ENCODE data around the gene CLCN5. TPM values are rescaled to one million over a fixed set of nuclear protein-coding genes. Genes with fewer than 3 reads are reported as not detected.

Gene CLCN5
- total and polyA plus RNA-seq, 2 experiments from 2014 or later = 3.7 to 13.6 TPM

GRCh38 chrX:50045823-50046222, 123.4 kb downstream of the CLCN5 start:
- Histone ChIP-seq H3K9me2 (ENCODE audit: insufficient read depth) (no peaks in the 10 kb centered on the region), H3K79me2 (replicated peaks; ENCODE audit: insufficient read depth) (no peaks in the 10 kb centered on the region), H4K20me1 (replicated peaks; ENCODE audit: insufficient read depth) (no peaks in the 10 kb centered on the region), H3K36me3 (ENCODE audit: insufficient read depth) (no peaks in the 10 kb centered on the region), H3K27ac (ENCODE audit: low read depth) (no peak overlapping the region), H3K4me1 (ENCODE audit: insufficient read depth) (no peaks in the 10 kb centered on the region), H3K27me3 (ENCODE audit: insufficient read depth) (no peaks in the 10 kb centered on the region), H2AFZ (no peak overlapping the region), H3K4me3 (no peak overlapping the region), H3K4me2 (no peak overlapping the region), H3F3A (replicated peaks; ENCODE audit: low read depth) (no peaks in the 10 kb centered on the region)
- H3K4me1 Mint-ChIP-seq = peaks cover 14% of the 10 kb centered on the region; the same call in 2 of the 3 replicates
- H3K4me3 Mint-ChIP-seq = no peak overlapping the region
- TF ChIP-seq, protein P1, sequence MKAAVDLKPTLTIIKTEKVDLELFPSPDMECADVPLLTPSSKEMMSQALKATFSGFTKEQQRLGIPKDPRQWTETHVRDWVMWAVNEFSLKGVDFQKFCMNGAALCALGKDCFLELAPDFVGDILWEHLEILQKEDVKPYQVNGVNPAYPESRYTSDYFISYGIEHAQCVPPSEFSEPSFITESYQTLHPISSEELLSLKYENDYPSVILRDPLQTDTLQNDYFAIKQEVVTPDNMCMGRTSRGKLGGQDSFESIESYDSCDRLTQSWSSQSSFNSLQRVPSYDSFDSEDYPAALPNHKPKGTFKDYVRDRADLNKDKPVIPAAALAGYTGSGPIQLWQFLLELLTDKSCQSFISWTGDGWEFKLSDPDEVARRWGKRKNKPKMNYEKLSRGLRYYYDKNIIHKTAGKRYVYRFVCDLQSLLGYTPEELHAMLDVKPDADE (IDR thresholded peaks at IDR 0.05) = no peak
- TF ChIP-seq ZNF114 (CRISPR knock-in tag; IDR thresholded peaks at IDR 0.05) = no peak
- no peak for TF ChIP-seq STAT1 (IDR thresholded peaks at IDR 0.05; ENCODE audit: unreplicated experiment)
- TF ChIP-seq, protein P2, sequence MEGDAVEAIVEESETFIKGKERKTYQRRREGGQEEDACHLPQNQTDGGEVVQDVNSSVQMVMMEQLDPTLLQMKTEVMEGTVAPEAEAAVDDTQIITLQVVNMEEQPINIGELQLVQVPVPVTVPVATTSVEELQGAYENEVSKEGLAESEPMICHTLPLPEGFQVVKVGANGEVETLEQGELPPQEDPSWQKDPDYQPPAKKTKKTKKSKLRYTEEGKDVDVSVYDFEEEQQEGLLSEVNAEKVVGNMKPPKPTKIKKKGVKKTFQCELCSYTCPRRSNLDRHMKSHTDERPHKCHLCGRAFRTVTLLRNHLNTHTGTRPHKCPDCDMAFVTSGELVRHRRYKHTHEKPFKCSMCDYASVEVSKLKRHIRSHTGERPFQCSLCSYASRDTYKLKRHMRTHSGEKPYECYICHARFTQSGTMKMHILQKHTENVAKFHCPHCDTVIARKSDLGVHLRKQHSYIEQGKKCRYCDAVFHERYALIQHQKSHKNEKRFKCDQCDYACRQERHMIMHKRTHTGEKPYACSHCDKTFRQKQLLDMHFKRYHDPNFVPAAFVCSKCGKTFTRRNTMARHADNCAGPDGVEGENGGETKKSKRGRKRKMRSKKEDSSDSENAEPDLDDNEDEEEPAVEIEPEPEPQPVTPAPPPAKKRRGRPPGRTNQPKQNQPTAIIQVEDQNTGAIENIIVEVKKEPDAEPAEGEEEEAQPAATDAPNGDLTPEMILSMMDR (conservative IDR thresholded peaks at IDR 0.05; ENCODE audit: low read depth in 2 of 2) = no peak
- TF ChIP-seq, protein P3, sequence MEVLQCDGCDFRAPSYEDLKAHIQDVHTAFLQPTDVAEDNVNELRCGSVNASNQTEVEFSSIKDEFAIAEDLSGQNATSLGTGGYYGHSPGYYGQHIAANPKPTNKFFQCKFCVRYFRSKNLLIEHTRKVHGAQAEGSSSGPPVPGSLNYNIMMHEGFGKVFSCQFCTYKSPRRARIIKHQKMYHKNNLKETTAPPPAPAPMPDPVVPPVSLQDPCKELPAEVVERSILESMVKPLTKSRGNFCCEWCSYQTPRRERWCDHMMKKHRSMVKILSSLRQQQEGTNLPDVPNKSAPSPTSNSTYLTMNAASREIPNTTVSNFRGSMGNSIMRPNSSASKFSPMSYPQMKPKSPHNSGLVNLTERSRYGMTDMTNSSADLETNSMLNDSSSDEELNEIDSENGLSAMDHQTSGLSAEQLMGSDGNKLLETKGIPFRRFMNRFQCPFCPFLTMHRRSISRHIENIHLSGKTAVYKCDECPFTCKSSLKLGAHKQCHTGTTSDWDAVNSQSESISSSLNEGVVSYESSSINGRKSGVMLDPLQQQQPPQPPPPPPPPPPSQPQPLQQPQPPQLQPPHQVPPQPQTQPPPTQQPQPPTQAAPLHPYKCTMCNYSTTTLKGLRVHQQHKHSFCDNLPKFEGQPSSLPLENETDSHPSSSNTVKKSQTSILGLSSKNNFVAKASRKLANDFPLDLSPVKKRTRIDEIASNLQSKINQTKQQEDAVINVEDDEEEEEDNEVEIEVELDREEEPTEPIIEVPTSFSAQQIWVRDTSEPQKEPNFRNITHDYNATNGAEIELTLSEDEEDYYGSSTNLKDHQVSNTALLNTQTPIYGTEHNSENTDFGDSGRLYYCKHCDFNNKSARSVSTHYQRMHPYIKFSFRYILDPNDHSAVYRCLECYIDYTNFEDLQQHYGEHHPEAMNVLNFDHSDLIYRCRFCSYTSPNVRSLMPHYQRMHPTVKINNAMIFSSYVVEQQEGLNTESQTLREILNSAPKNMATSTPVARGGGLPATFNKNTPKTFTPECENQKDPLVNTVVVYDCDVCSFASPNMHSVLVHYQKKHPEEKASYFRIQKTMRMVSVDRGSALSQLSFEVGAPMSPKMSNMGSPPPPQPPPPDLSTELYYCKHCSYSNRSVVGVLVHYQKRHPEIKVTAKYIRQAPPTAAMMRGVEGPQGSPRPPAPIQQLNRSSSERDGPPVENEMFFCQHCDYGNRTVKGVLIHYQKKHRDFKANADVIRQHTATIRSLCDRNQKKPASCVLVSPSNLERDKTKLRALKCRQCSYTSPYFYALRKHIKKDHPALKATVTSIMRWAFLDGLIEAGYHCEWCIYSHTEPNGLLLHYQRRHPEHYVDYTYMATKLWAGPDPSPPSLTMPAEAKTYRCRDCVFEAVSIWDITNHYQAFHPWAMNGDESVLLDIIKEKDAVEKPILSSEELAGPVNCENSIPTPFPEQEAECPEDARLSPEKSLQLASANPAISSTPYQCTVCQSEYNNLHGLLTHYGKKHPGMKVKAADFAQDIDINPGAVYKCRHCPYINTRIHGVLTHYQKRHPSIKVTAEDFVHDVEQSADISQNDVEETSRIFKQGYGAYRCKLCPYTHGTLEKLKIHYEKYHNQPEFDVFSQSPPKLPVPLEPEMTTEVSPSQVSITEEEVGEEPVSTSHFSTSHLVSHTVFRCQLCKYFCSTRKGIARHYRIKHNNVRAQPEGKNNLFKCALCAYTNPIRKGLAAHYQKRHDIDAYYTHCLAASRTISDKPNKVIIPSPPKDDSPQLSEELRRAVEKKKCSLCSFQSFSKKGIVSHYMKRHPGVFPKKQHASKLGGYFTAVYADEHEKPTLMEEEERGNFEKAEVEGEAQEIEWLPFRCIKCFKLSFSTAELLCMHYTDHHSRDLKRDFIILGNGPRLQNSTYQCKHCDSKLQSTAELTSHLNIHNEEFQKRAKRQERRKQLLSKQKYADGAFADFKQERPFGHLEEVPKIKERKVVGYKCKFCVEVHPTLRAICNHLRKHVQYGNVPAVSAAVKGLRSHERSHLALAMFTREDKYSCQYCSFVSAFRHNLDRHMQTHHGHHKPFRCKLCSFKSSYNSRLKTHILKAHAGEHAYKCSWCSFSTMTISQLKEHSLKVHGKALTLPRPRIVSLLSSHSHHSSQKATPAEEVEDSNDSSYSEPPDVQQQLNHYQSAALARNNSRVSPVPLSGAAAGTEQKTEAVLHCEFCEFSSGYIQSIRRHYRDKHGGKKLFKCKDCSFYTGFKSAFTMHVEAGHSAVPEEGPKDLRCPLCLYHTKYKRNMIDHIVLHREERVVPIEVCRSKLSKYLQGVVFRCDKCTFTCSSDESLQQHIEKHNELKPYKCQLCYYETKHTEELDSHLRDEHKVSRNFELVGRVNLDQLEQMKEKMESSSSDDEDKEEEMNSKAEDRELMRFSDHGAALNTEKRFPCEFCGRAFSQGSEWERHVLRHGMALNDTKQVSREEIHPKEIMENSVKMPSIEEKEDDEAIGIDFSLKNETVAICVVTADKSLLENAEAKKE (CRISPR knock-in tag; IDR thresholded peaks at IDR 0.05) = no peak
- no peak for TF ChIP-seq EZH2 (IDR thresholded peaks at IDR 0.05; ENCODE audit: low read depth, unreplicated experiment)
- TF ChIP-seq JUNB (IDR thresholded peaks at IDR 0.05; ENCODE audit: unreplicated experiment) = no peak
- TF ChIP-seq NANOG (IDR thresholded peaks at IDR 0.05; ENCODE audit: borderline replicate concordance) = no peak
- no peak for TF ChIP-seq POLR2AphosphoS5 (IDR thresholded peaks at IDR 0.05; ENCODE audit: low read depth)
- TF ChIP-seq EZH2phosphoT487 (IDR thresholded peaks at IDR 0.05; ENCODE audit: unreplicated experiment) = no peak
- no peak for TF ChIP-seq CREB1 (CRISPR knock-in tag; IDR thresholded peaks at IDR 0.05; ENCODE audit: low read depth)
- TF ChIP-seq, protein P4, sequence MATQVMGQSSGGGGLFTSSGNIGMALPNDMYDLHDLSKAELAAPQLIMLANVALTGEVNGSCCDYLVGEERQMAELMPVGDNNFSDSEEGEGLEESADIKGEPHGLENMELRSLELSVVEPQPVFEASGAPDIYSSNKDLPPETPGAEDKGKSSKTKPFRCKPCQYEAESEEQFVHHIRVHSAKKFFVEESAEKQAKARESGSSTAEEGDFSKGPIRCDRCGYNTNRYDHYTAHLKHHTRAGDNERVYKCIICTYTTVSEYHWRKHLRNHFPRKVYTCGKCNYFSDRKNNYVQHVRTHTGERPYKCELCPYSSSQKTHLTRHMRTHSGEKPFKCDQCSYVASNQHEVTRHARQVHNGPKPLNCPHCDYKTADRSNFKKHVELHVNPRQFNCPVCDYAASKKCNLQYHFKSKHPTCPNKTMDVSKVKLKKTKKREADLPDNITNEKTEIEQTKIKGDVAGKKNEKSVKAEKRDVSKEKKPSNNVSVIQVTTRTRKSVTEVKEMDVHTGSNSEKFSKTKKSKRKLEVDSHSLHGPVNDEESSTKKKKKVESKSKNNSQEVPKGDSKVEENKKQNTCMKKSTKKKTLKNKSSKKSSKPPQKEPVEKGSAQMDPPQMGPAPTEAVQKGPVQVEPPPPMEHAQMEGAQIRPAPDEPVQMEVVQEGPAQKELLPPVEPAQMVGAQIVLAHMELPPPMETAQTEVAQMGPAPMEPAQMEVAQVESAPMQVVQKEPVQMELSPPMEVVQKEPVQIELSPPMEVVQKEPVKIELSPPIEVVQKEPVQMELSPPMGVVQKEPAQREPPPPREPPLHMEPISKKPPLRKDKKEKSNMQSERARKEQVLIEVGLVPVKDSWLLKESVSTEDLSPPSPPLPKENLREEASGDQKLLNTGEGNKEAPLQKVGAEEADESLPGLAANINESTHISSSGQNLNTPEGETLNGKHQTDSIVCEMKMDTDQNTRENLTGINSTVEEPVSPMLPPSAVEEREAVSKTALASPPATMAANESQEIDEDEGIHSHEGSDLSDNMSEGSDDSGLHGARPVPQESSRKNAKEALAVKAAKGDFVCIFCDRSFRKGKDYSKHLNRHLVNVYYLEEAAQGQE (IDR thresholded peaks at IDR 0.05; ENCODE audit: unreplicated experiment) = no peak
- no peak for TF ChIP-seq ZNF331 (CRISPR knock-in tag; IDR thresholded peaks at IDR 0.05; ENCODE audit: low read depth)
- H3K27me3 Mint-ChIP-seq (ENCODE audit: insufficient read depth, low read depth, poor library complexity) = peaks cover 2% of the 10 kb centered on the region
- H3K36me3 Mint-ChIP-seq (ENCODE audit: low read depth) = no peaks in the 10 kb centered on the region
- ATAC-seq = no peak
- DNase-seq (ENCODE audit: low spot score) = no peak
- no peaks in the 10 kb centered on the region for H3K9me3 Mint-ChIP-seq
- H3K27ac Mint-ChIP-seq = no peak overlapping the region
